Activated T-cell treated with anti-CD3 and anti-CD28 coated beads for 24 hours (primary cell): ENCODE measurements around the gene FBXO42.

Experiments
- DNase-seq: peaks from one replicate; pipeline ENCODE4 v3.0.0-alpha.2; 2020; ENCODE audit warnings: low read depth

FBXO42 gene

GRCh38 chr1:16351994-16352841 lies at the start of gene FBXO42:
TSS of gene FBXO42 (minus strand) at chr1:16352480. CDS start at chr1:16315418, 37,062 bp downstream.
- peak; percentile 90 for DNase-seq

GRCh38 chr1:16398371-16398953 lies 46.2 kb upstream of the FBXO42 start:
- no peak for DNase-seq

GRCh38 chr1:16397120-16397519 lies 44.8 kb upstream of the FBXO42 start:
- no peak for DNase-seq

- no peak for DNase-seq
Measured at GRCh38 chr1:16396591-16396990, 44.3 kb upstream of the FBXO42 start.

- no peak for DNase-seq
Measured at GRCh38 chr1:16394977-16395376, 42.7 kb upstream of the FBXO42 start.

- DNase-seq = no peak
Measured at GRCh38 chr1:16393570-16394521, 41.6 kb upstream of the FBXO42 start.

- no peak for DNase-seq
Measured at GRCh38 chr1:16392740-16393569, 40.7 kb upstream of the FBXO42 start.

GRCh38 chr1:16391411-16391810 lies 39.1 kb upstream of the FBXO42 start:
- DNase-seq = no peak

- DNase-seq = no peak
Measured at GRCh38 chr1:16387201-16388188, 35.2 kb upstream of the FBXO42 start.

- DNase-seq = no peak
Measured at GRCh38 chr1:16386454-16387113, 34.3 kb upstream of the FBXO42 start.

- no peak for DNase-seq
Measured at GRCh38 chr1:16385659-16386453, 33.6 kb upstream of the FBXO42 start.

GRCh38 chr1:16383888-16384287 lies 31.6 kb upstream of the FBXO42 start:
- no peak for DNase-seq

GRCh38 chr1:16380868-16381267 lies 28.6 kb upstream of the FBXO42 start:
- no peak for DNase-seq

GRCh38 chr1:16378443-16378842 lies 26.2 kb upstream of the FBXO42 start:
- DNase-seq = no peak

- no peak for DNase-seq
Measured at GRCh38 chr1:16376971-16377370, 24.7 kb upstream of the FBXO42 start.

- no peak for DNase-seq
Measured at GRCh38 chr1:16375521-16376340, 23.5 kb upstream of the FBXO42 start.

- no peak for DNase-seq
Measured at GRCh38 chr1:16374266-16374665, 22.0 kb upstream of the FBXO42 start.
